Brain microvascular endothelial cell (primary cell): ENCODE measurements around the gene SULT1A3.
"Not testable (repeated sequence)": the region's sequence is repeated elsewhere in the genome, so short reads cannot be mapped to it uniquely, and the experiment has no call there.

ENCODE experiments used
- DNase-seq: peaks from one replicate; pipeline ENCODE4 v3.0.0-alpha.2; 2020
- H3K27ac ChIP-seq: fragments of 250-450 bp; sonication (Bioruptor Pico); 2 replicates; pipeline ENCODE4 v1.5.1; 2020; ENCODE audit warnings: mild to moderate bottlenecking, moderate library complexity
- H3K27me3 ChIP-seq: fragments of 250-450 bp; sonication (Bioruptor Pico); replicated peaks from 2 replicates; pipeline ENCODE4 v1.5.1; 2020; ENCODE audit warnings: mild to moderate bottlenecking
- H3K36me3 ChIP-seq: fragments of 250-450 bp; sonication (Bioruptor Pico); replicated peaks from 2 replicates; pipeline ENCODE4 v1.5.1; 2020; ENCODE audit warnings: mild to moderate bottlenecking
- H3K4me3 ChIP-seq: 2 replicates; pipeline ENCODE4 v1.5.1; 2011; ENCODE audit warnings: low read depth, mild to moderate bottlenecking, control low read depth, low read length, moderate library complexity
- CTCF ChIP-seq: IDR thresholded peaks from 2 replicates; pipeline ENCODE4 v1.5.1; 2011; ENCODE audit warnings: low read depth, mild to moderate bottlenecking, moderate library complexity, low read length, control low read depth, inconsistent platforms; ENCODE audit errors: missing control alignments
- in situ Hi-C: cut with HindIII; loops from 2 replicates; pipeline ENCODE4 v1.10.0; 2017; ENCODE audit warnings: low sequenced_read_pairs, low pct_ligation_motif_present

SULT1A3 gene

GRCh38 chr16:30199049-30199448 is at the start of gene SULT1A3:
Gene SULT1A3, plus strand, starts transcription at chr16:30199255. Its CDS starts 1,474 bp downstream, at chr16:30200729.
- in situ Hi-C loops: not testable (repeated sequence)

GRCh38 chr16:30151091-30151490 is 48.0 kb upstream of the SULT1A3 start:
- H3K27me3 ChIP-seq: no peaks in the 10 kb centered on the region
- DNase-seq: no peak
- H3K4me3 ChIP-seq: no peak overlapping the region
- H3K36me3 ChIP-seq: no peaks in the 10 kb centered on the region
- no peak overlapping the region for H3K27ac ChIP-seq
- no peak for TF ChIP-seq CTCF
- in situ Hi-C loops: no loop called here

More at GRCh38 chr16:30199049-30199448, at the start of gene SULT1A3:
- H3K4me3 ChIP-seq, H3K36me3 ChIP-seq, DNase-seq, H3K27me3 ChIP-seq, H3K27ac ChIP-seq: not testable (repeated sequence)

GRCh38 chr16:30152517-30152916 is 46.5 kb upstream of the SULT1A3 start:
- no peak for TF ChIP-seq CTCF
- Histone ChIP-seq H3K36me3 (no peaks in the 10 kb centered on the region), H3K27ac (no peak overlapping the region), H3K27me3 (no peaks in the 10 kb centered on the region), H3K4me3 (no peak overlapping the region)
- in situ Hi-C loops: no loop called here
- no peak for DNase-seq

- Histone ChIP-seq H3K36me3 (no peaks in the 10 kb centered on the region), H3K27ac (no peak overlapping the region), H3K27me3 (no peaks in the 10 kb centered on the region), H3K4me3 (no peak overlapping the region)
- TF ChIP-seq CTCF: no peak
- in situ Hi-C loops: no loop called here
- DNase-seq: no peak
These were observed 43.9 kb upstream of the SULT1A3 start for GRCh38 chr16:30155188-30155587.

GRCh38 chr16:30157214-30157613 is 41.8 kb upstream of the SULT1A3 start:
- H3K27me3 ChIP-seq: no peaks in the 10 kb centered on the region
- TF ChIP-seq CTCF: no peak
- H3K4me3 ChIP-seq: no peak overlapping the region
- H3K27ac ChIP-seq: no peak overlapping the region
- DNase-seq: no peak
- no peaks in the 10 kb centered on the region for H3K36me3 ChIP-seq
- in situ Hi-C loops: no loop called here

GRCh38 chr16:30163538-30163937 is 35.5 kb upstream of the SULT1A3 start:
- no peaks in the 10 kb centered on the region for H3K36me3 ChIP-seq
- in situ Hi-C loops: no loop called here
- H3K27ac ChIP-seq: no peak overlapping the region
- no peak overlapping the region for H3K4me3 ChIP-seq
- no peak for DNase-seq
- no peak for TF ChIP-seq CTCF
- no peaks in the 10 kb centered on the region for H3K27me3 ChIP-seq
